Tibial artery (tissue), 4 donors: ENCODE data around the gene NID1.

Experiments
- DNase-seq, 2 donors: peaks; one replicate each; pipeline ENCODE4 v3.0.0-alpha.2; 2019
- H3K27ac ChIP-seq, 2 donors: fragments of 200-600 bp; sonication (generic) in 1 of 2; 1 replicate in 1 of 2; 2 replicates in 1 of 2; pipeline ENCODE4 v1.5.1; 2018 to 2019; ENCODE audit warnings: mild to moderate bottlenecking in 1 of 2
- H3K27me3 ChIP-seq, 2 donors: fragments of 200-600 bp; sonication (generic) in 1 of 2; one replicate each; pipeline versions ENCODE4 v1.5.1 to v1.6.0; 2016 to 2019
- H3K36me3 ChIP-seq, 3 donors: fragments of 200-600 bp; sonication (generic) in 2 of 3; one replicate each; pipeline ENCODE4 v1.5.1; 2016 to 2019; ENCODE audit warnings: mild to moderate bottlenecking in 2 of 3
- H3K4me1 ChIP-seq, 4 donors: fragments of 200-600 bp; sonication (generic) in 2 of 4; 1 replicate in 3 of 4; 2 replicates in 1 of 4; pipeline ENCODE4 v1.5.1; 2016 to 2019
- H3K4me3 ChIP-seq, 2 donors: fragments of 200-600 bp; sonication (generic) in 1 of 2; 1 replicate in 1 of 2; 2 replicates in 1 of 2; pipeline ENCODE4 v1.5.1; 2018 to 2019; ENCODE audit warnings: mild to moderate bottlenecking in 2 of 2
- H3K9me3 ChIP-seq, 3 donors: fragments of 200-600 bp; sonication (generic) in 1 of 3; one replicate each; pipeline ENCODE4 v1.5.1; 2016 to 2019
- intact Hi-C: fragments of 100-400 bp; cut with DNase I; formaldehyde crosslinking; loops from one replicate; pipeline ENCODE4 v1.15.0; 2023; ENCODE audit warnings: low total_unique reads
- TF ChIP-seq, protein P1 (sequence below), 2 experiments: fragments of 200-600 bp in 1 of 2; fragments of 450-650 bp in 1 of 2; IDR thresholded peaks; one replicate each; pipeline ENCODE4 v1.5.1; 2017 to 2019; ENCODE audit warnings: antibody characterized with exemption in 2 of 2, mild to moderate bottlenecking in 1 of 2, moderate library complexity in 1 of 2

Gene NID1

DNA sequence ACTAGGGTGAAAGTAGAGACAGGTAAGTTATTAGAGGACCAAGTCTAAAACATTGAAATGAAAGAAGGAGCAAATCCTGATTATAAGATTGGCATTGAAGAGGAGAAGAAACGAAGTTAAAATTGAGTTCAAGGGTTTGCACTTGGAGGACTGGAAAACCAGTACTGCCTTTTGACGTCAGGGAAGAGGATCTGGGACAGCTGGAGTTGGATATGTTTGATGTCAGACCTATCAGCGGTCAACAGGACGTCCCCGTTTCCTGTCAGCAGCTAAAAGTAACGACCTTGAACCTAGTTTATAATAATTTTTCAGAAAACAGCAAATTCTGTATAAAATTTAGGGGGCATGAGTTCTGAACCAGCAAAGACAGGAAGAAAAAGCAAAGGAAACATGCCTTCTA is 1.2 kb upstream of the NID1 start:
- Histone ChIP-seq H3K27me3 (no peaks in the 10 kb centered on the region), H3K9me3 (peaks cover 0 to 6% (median 0%) of the 10 kb centered on the region in 3 donors), H3K4me3 (peak overlapping the region; percentile 72 to 74), H3K4me1 (peaks cover 0 to 50% (median 28%) of the 10 kb centered on the region in 4 donors), H3K36me3 (peaks cover 0 to 3% (median 0%) of the 10 kb centered on the region in 3 donors), H3K27ac (peak overlapping the region; percentile 90 to 94)
- TF ChIP-seq, protein P1, sequence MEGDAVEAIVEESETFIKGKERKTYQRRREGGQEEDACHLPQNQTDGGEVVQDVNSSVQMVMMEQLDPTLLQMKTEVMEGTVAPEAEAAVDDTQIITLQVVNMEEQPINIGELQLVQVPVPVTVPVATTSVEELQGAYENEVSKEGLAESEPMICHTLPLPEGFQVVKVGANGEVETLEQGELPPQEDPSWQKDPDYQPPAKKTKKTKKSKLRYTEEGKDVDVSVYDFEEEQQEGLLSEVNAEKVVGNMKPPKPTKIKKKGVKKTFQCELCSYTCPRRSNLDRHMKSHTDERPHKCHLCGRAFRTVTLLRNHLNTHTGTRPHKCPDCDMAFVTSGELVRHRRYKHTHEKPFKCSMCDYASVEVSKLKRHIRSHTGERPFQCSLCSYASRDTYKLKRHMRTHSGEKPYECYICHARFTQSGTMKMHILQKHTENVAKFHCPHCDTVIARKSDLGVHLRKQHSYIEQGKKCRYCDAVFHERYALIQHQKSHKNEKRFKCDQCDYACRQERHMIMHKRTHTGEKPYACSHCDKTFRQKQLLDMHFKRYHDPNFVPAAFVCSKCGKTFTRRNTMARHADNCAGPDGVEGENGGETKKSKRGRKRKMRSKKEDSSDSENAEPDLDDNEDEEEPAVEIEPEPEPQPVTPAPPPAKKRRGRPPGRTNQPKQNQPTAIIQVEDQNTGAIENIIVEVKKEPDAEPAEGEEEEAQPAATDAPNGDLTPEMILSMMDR (IDR thresholded peaks at IDR 0.05): no peak
- no peak for DNase-seq
- intact Hi-C loops: no loop called here

DNA sequence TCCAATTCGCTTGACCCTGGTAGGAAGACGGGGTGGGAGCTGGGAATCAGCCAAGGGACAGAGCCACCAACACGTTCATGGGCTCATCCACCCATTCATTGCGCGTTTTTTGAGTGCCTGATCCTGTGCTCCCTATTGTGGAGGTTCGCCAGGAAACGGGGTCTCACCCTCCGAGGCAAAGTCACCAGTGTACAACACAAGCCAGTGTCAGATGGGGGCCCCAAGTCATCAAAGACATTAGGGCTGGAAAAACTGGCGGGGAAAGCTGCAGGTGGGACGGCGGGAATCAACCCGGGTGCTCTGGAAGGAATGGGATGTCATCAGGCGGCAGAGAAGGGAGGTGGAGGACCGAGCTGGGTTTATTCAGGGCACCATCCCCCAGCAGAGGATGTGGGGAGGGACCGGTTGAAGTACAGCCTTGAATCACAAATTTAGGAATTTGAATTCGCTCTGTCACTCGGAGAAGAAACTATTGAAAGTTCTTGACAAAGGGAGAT is 667 bp upstream of the NID1 start:
- Histone ChIP-seq H3K27me3 (no peaks in the 10 kb centered on the region), H3K9me3 (peaks cover 0 to 2% (median 0%) of the 10 kb centered on the region in 3 donors), H3K4me1 (peaks cover 0 to 55% (median 28%) of the 10 kb centered on the region in 4 donors), H3K4me3 (peak overlapping the region; percentile 72 to 74), H3K27ac (peak overlapping the region; percentile 90 to 94), H3K36me3 (peaks cover 0 to 5% (median 0%) of the 10 kb centered on the region in 3 donors)
- intact Hi-C loops: no loop called here
- TF ChIP-seq, protein P1 (IDR thresholded peaks at IDR 0.05): no peak
- DNase-seq: peak in 1 of 2 donors; percentile 72

DNA sequence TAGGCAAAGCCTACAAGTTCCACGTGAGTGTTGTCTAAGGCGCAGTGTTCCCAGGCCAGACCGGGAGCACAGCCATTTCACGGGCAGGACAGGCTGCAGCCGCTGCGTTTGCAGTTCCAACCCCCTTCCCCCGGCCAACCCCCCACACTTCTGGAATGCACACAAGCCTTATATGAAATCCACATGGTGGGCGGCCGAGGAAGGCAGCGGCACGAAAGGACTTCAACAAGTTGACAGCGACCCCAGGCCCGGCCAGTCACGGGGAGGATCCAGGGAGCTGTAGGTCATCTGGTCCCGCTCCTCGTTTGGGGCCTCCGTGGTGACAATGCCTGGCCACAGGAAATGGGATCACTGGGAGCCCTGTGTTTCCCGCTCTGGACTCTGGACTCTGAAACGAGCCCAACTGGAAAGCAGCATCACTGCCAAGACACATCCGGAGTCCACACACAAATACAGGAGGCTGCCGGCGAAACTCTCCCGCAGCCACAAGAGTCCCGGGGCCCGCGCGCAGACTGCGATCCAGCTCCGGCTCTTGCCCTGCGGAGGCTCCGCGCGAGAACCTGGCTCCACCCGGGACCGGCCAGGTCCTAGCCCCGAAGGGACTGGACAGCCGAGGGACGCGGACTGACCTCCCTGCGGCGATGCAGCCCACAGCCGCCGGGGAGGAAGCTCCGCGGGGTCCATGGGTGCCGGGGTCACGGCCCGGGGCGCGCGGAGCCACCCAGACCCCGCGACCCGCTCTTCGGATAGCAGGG is 794 bp downstream of the NID1 start:
- peak overlapping the region; percentile 90 to 94 for H3K27ac ChIP-seq
- intact Hi-C loops: no loop called here
- peak; percentile 78 to 91 for DNase-seq

DNA sequence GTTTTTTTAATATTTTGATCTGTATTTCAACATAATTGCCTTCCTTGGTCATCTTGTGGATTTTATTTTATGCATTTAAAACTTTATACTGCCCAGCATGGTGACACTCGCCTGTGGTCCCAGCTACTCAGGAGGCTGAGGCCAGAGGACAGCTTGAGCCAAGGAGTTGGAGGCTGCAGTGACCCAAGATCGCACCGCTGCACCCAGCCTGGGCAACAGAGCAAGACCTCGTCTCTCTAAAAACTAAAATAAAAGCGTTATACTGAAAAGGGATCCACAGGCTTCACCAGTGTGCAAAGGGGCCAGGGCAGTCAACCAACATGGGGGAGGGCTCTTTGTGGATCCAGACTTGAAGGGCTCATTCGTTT is 1.4 kb downstream of the NID1 start:
- TF ChIP-seq, protein P1 (IDR thresholded peaks at IDR 0.05): no peak
- Histone ChIP-seq H3K27ac (peak overlapping the region; percentile 90 to 94), H3K36me3 (peaks cover 0 to 5% (median 0%) of the 10 kb centered on the region in 3 donors), H3K27me3 (no peaks in the 10 kb centered on the region), H3K4me1 (peaks cover 0 to 72% (median 39%) of the 10 kb centered on the region in 4 donors), H3K9me3 (no peaks in the 10 kb centered on the region), H3K4me3 (peak overlapping the region; percentile 72 to 74)
- intact Hi-C loops: no loop called here
- no peak for DNase-seq

More for the DNA sequence above, 794 bp downstream of the NID1 start:
- no peaks in the 10 kb centered on the region for H3K27me3 ChIP-seq
- TF ChIP-seq, protein P1 (IDR thresholded peaks at IDR 0.05): no peak
- H3K9me3 ChIP-seq: no peaks in the 10 kb centered on the region
- H3K4me1 ChIP-seq: peaks cover 0 to 70% (median 36%) of the 10 kb centered on the region in 4 donors
- H3K4me3 ChIP-seq: peak overlapping the region; percentile 72 to 74
- peaks cover 0 to 5% (median 0%) of the 10 kb centered on the region in 3 donors for H3K36me3 ChIP-seq

DNA sequence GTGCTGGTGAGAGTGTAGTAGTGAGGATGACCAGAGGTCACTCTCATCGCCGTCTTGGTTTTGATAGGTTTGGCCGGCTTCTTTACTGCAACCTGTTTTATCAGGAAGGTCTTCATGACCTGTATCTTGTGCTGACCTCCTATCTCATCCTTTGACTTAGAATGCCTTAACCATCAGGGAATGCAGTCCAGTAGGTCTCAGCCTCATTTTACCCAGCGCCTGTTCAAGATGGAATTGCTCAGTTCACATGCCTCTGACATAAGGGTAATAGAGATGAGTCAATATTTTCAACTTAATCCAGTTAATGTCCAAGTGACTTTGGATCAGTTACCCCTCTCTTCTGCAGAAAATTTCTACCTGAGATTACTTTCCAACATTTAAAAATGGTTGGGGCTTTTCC is 4.6 kb downstream of the NID1 start:
- H3K27me3 ChIP-seq: no peaks in the 10 kb centered on the region
- no peak for DNase-seq
- H3K4me3 ChIP-seq: no peak overlapping the region
- H3K27ac ChIP-seq: peak overlapping the region in 1 of 2 donors; percentile 90
- peaks cover 0 to 69% (median 36%) of the 10 kb centered on the region in 4 donors for H3K4me1 ChIP-seq
- H3K36me3 ChIP-seq: peaks cover 0 to 5% (median 0%) of the 10 kb centered on the region in 3 donors
- intact Hi-C loops: no loop called here
- no peaks in the 10 kb centered on the region for H3K9me3 ChIP-seq
- TF ChIP-seq, protein P1 (IDR thresholded peaks at IDR 0.05): no peak
